NK-92 (cell line): ENCODE results near the gene TCERG1L.
"Not testable (repeated sequence)": the region's sequence is repeated elsewhere in the genome, so short reads cannot be mapped to it uniquely, and the experiment has no call there.

ENCODE experiments used
- DNase-seq: peaks from one replicate; lab custom pipeline; 2025; ENCODE audit not compliant: unreplicated experiment; lab: John Stamatoyannopoulos, UW

TCERG1L gene

DNA sequence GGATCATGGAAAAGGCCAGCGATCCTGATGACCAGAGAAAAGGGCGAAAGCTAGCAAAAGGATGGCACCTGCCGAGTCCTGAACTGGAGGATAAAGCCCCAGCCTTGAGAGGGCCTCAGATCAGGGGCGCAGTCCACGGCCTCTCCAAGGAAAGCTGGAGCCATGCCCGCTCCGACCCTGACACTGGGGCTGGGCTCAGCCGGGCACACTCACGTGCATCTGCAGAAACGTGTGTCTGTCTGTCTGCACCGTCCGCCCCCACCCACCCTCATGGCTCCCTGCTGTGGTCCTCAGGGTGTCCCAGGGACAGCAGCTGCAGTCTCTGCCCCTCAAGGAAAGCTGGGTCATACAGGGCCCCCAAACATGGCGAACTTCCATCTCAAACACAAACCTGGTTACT, 200.5 kb downstream of the TCERG1L start:
- DNase-seq = no peak

- DNase-seq = no peak
Measured at GRCh38 chr10:131110241-131110783, 201.2 kb downstream of the TCERG1L start.

- DNase-seq = no peak
Measured at GRCh38 chr10:131109726-131110125, 201.8 kb downstream of the TCERG1L start.

DNA sequence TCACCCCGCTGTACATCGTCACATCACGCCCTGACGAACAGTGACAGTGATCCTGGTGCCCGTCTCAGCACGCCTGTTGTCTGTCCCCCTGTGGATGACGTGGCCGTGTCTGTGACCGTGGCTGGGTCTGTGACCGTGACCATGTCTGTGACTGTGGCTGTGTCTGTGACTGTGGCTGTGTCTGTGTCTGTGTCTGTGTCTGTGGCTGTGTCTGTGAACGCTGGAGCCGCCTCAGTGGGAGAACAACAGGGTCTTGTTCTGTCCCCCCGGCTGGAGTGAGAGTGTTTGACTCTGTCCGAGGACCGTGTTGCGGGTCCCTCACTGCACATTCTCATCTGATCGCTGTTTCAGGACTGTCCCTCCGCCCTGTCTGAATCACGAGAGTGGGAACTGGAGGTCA, 202.2 kb downstream of the TCERG1L start:
- no peak for DNase-seq

DNA sequence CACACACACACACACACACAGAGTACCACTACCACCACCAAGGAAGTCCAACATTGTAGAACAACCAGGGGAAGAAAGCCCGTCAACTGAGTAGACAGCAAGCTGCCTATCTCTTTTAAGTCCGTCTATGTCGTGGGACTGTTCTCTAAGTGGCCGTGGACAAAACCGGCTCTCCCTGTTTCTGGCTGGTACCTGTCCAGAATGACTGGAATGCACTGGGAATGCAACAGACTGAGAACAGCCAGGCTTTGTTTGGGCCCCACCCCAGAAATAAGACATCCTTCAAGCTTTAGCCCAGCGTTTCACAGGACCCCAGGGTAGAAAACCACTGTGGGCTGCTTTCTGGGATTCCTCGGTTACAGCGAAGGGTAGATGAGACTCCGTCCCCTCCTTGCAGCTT, 203.6 kb downstream of the TCERG1L start:
- DNase-seq = no peak

- no peak for DNase-seq
Measured at GRCh38 chr10:131102676-131103075, 208.8 kb downstream of the TCERG1L start.

DNA sequence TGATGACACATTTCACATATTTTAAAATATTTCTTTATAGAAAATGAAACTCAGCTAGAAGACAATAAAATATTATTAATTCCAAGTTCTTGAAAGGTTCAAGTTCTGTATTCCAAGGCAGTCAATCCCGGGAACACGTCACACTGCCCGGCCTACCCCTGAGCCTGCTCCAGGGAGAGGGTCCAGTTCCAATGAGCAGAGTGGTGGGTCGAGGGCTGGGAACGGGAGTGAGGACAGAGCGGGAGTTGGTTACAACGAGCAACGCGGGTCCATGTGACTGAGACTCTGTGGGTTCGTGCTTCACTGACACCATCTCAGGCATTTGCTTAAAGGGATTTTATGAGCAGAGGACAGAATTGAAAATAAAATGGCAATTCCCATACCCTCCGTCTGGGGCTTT, 209.4 kb downstream of the TCERG1L start:
- DNase-seq = no peak

DNA sequence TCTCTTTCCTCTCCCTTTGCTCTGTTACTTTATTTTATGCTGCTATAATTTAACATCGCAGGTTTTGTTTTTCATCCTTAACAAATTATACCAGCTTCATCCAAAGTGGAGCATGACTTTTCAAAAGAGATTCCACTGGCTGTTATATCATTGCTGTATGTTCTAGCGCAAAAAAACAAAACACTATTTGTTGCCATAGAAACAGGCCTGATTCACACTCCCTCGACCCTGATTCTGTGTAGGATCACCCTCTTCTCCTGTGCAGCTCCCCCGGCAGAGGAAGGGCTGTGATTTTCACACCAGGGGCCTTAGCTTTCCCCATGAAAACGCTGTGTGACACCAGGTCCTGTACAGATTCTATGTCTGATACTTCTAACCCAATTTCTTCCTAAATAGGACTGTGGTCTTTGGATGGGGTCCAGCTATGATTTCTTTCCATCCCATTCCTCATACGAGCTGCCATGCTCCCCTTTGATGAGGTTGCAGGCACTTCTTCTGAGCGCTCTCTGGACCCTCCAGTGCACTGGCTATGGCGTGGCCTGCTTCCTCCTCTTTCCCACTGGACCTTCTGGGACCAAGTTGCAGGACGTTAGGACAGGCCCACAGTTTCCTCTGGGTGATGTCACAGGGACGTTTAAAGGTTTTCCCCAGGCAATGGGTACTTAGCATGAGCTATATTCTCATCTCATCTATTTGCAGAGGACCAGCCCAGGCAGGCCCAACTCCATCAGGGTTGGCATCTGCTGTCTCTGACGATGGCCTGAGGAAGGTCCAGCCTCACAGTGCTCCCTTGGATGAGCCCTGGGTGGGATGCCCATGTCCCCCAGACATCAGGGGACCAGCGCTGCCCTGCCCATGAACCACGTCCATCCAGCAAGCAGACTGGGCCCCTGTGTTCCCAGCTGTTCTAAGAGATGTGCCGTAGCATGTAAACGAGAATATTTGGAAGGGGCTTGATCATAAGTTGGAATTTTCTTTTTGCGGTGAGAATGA, 210.8 kb downstream of the TCERG1L start:
- not testable (repeated sequence) for DNase-seq

GRCh38 chr10:131099028-131099726, 212.3 kb downstream of the TCERG1L start:
- no peak for DNase-seq

- DNase-seq = no peak
Measured at GRCh38 chr10:131098416-131098952, 213.0 kb downstream of the TCERG1L start.

DNA sequence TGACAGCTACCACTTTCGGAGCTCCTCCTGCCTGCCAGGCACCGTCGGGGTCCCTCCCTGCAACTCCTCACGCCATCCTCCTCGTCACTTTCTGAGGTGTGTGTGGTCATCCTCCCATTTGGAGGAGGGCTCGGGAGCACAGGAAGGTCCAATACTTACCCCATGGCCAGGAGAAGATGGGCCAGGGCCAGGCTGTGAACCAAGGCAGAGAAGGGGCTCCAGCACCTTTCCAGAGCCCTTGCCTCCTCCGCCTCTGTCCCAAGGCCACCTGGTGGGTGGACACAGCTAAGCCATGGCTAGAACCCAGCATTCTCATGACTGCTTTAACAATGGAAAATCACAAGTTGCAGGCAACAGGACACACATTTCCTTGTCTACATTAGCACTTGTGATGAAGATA, 215.5 kb downstream of the TCERG1L start:
- no peak for DNase-seq

DNA sequence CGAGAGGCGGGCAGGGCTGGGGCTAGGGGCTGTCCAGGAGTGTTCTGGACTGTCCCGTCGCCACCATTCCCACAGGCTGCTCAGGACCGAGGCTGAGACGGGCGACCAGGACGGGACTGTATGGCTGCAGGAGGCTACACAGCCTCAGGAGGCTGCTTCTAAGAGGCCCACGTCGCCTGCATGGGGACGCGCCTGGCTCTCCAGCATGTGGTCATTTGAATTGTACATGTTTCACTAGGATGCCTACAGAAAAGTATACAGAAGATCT, 216.3 kb downstream of the TCERG1L start:
- no peak for DNase-seq

- DNase-seq = no peak
Measured at GRCh38 chr10:131094527-131095312, 216.8 kb downstream of the TCERG1L start.

GRCh38 chr10:131093795-131094366, 217.6 kb downstream of the TCERG1L start:
- no peak for DNase-seq

DNA sequence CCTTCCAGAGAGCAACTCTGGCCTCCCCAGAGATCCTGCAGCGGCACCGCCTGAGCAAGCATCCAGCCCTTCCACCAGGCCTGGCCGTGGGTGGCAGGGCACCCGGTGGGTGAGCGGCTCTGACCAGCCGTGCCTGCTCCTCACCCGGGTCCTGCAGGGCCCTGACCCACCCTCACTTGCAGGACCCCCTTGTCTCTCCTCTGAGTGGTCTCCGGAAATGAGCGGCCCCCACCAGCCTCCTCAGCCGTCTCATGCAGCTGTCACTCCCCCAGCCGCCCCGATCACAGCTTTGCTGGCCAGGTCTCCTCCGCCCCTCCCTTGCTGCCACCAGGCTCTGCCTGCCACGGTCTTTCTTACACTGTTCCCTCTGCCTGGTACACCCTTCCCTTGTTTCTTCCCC, 218.2 kb downstream of the TCERG1L start:
- no peak for DNase-seq

DNA sequence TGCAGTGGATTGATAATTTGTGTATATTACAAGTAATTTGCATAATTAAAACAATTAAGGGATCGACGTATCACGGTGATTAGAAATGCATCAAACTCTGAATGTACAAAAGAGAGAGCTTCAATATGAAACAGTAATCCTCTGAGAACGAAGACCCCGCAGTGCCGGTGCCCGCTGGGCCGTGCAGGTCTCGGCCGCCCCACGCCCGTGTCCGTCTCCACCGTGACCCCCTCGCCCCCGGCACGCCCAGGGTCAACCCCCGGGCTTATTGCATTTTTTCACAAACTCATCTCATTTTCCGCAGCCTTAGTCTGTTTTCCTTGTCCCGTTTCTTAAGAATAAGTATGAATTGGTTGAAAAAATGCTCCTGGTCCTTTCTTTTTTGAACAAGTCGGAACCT, 218.6 kb downstream of the TCERG1L start:
- no peak for DNase-seq

- DNase-seq = no peak
Measured at GRCh38 chr10:131092386-131092785, 219.1 kb downstream of the TCERG1L start.

DNA sequence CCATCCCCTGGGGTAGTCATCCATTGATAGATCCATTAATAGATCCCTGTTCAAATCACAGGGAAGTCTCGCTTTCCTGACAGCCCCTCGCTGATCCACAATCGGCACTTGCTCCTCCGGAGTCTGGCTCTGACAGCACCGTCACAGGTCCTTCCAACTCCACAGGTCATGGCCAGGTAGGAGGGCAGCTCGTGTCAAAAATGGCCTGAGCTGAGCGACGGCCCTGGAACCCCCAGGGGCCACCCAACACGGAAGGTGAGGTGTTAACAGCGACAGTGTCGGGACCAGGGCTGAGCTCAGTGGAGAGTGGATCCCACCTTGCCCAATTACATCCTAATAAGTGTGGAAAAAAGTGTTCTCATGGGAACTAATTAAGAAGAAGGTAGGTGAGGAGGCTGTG, 219.8 kb downstream of the TCERG1L start:
- DNase-seq = no peak

DNA sequence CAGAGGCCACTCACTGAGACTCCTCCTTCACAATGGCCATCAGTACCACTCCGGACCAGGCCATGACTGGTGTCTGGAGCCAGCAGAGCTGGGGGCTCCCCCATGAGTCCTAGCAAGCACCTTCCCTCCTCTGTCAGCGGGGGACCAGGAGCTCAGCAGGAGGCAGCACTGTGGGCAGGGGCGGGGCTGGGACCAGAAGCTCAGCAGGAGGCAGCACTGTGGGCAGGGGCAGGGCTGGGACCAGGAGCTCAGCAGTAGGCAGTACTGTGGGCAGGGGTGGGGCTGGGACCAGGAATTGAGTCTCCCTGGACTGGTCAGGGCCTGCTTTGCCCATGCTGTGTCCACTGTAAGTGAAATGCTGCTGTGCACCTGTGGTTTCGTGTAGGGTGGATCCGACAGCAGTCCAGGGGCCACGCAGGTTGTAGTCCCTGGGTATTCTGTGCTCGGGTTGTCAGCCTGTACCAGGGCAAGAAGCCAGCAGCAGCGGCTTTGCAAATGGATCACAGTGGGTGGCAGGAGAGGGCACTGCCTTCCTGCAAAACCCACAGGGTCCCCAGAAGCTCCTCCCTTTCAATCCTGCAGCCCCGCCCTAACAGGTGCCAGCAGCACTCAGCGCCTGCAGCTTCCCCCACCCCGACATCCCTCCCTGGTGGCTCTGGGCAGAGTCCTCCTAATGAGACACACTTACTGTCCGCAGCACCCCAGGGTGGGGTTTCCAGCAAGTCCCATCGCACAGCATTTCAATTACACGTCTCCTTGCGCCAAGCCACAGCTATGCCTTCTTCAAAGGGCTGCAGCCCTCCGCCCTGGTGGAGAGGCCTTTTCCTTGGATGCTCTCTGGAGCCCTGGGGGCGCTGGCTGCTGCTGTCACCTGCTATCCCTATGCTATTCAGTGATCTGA, 220.5 kb downstream of the TCERG1L start:
- no peak for DNase-seq

DNA sequence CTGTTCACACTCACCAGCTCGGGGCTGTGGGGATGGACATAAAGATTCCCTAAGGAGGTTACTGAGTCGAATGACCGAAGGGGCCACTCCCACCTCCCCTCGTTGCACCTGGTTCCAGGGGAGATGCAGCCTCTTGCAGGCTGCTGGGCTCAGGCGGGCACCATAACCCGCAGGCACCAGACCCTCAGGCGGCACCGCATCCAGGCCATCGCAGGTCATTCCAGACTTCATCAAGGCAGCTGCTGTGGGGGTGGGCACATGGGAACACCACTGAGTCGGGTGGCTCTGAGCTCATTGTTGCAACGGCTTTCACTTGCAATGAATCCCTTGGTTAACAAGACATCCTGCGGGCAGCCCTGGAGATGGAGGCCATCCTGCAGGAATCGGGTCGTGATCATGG, 221.7 kb downstream of the TCERG1L start:
- no peak for DNase-seq
